Measurements from ENCODE around the gene EDEM1.

Gene EDEM1

GRCh38 chr3:5220667-5221431 lies 33.3 kb downstream of the EDEM1 start:
- H3K27ac ChIP-seq = peak overlapping the region in 3 of 11 experiments; percentile 3 to 36 (median 30); a peak in 4 of 22 replicates
- TF ChIP-seq Cebpa-rat (IDR thresholded peaks at IDR 0.05) = no peak
- no peaks in the 10 kb centered on the region for H3K9me3 ChIP-seq (replicated peaks in 1 of 11)
- H3K27me3 ChIP-seq = no peaks in the 10 kb centered on the region
- no peak overlapping the region for H3K4me3 ChIP-seq
- H3K9ac ChIP-seq = no peak overlapping the region
- no peak overlapping the region for H3K4me2 ChIP-seq
- H4K20me1 ChIP-seq = peaks cover 39 to 71% (median 63%) of the 10 kb centered on the region in 11 experiments; a peak in 21 of 22 replicates
- H3K36me3 ChIP-seq = peaks cover 37 to 60% (median 51%) of the 10 kb centered on the region in 11 experiments
- H3K4me1 ChIP-seq = peaks cover 14 to 42% (median 22%) of the 10 kb centered on the region in 10 experiments; a peak in 18 of 20 replicates

GRCh38 chr3:5221701-5222100 lies 34.2 kb downstream of the EDEM1 start:
- TF ChIP-seq Cebpa-rat (IDR thresholded peaks at IDR 0.05) = no peak

GRCh38 chr3:5222283-5223005 lies 34.9 kb downstream of the EDEM1 start:
- Histone ChIP-seq H3K9ac (no peak overlapping the region), H3K4me2 (no peak overlapping the region), H3K36me3 (peaks cover 21 to 44% (median 35%) of the 10 kb centered on the region in 11 experiments), H3K4me1 (peaks cover 5 to 36% (median 10%) of the 10 kb centered on the region in 10 experiments; a peak in 13 of 20 replicates), H3K9me3 (replicated peaks in 1 of 11) (no peaks in the 10 kb centered on the region), H3K27me3 (no peaks in the 10 kb centered on the region), H4K20me1 (peaks cover 28 to 55% (median 47%) of the 10 kb centered on the region in 11 experiments; a peak in 21 of 22 replicates), H3K27ac (no peak overlapping the region), H3K4me3 (no peak overlapping the region)
- no peak for TF ChIP-seq Cebpa-rat (IDR thresholded peaks at IDR 0.05)

More at GRCh38 chr3:5221701-5222100, 34.2 kb downstream of the EDEM1 start:
- Histone ChIP-seq H3K36me3 (peaks cover 28 to 51% (median 42%) of the 10 kb centered on the region in 11 experiments), H3K27ac (peak overlapping the region in 1 of 11 experiments; percentile 36; a peak in 1 of 22 replicates), H4K20me1 (peaks cover 35 to 63% (median 55%) of the 10 kb centered on the region in 11 experiments; a peak in 21 of 22 replicates), H3K9ac (no peak overlapping the region), H3K4me1 (peaks cover 9 to 41% (median 14%) of the 10 kb centered on the region in 10 experiments; a peak in 17 of 20 replicates), H3K27me3 (no peaks in the 10 kb centered on the region), H3K4me2 (no peak overlapping the region), H3K9me3 (replicated peaks in 1 of 11) (no peaks in the 10 kb centered on the region), H3K4me3 (no peak overlapping the region)

DNA sequence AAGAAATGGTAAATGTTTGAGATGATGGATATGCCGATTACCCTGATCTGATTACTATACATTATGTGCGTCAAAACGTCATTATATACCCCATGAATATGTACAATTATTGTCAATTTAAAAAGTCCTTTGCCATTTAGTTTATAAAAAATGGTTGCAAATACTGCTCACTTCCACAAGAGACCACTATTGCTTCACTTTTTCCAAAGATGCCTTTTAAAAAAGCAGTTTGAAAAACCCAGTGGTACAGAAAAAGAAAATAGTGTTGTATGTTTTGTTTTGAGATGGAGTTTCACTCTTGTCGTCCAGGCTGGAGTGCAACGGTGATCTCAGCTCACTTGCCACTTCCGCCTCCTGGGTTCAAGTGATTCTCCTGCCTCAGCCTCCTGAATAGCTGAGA lies 39.3 kb downstream of the EDEM1 start:
- Histone ChIP-seq H3K9me3 (replicated peaks in 1 of 11) (no peaks in the 10 kb centered on the region), H3K4me3 (no peak overlapping the region), H3K27me3 (no peaks in the 10 kb centered on the region), H3K36me3 (peaks cover 0 to 7% (median 0%) of the 10 kb centered on the region in 11 experiments; a peak in 5 of 22 replicates), H3K9ac (no peak overlapping the region), H3K27ac (no peak overlapping the region), H3K4me1 (peaks cover 0 to 18% (median 10%) of the 10 kb centered on the region in 10 experiments; a peak in 14 of 20 replicates), H4K20me1 (peaks cover 0 to 13% (median 4%) of the 10 kb centered on the region in 11 experiments; a peak in 11 of 22 replicates), H3K4me2 (no peak overlapping the region)
- no peak for TF ChIP-seq Cebpa-rat (IDR thresholded peaks at IDR 0.05)

GRCh38 chr3:5227812-5228211 lies 40.3 kb downstream of the EDEM1 start:
- no peak overlapping the region for H3K4me3 ChIP-seq
- no peak overlapping the region for H3K4me2 ChIP-seq
- peaks cover 0 to 18% (median 10%) of the 10 kb centered on the region in 10 experiments; a peak in 14 of 20 replicates for H3K4me1 ChIP-seq
- TF ChIP-seq Cebpa-rat (IDR thresholded peaks at IDR 0.05) = no peak
- no peak overlapping the region for H3K9ac ChIP-seq
- no peaks in the 10 kb centered on the region for H3K9me3 ChIP-seq (replicated peaks in 1 of 11)
- H3K36me3 ChIP-seq = peaks cover 0 to 3% (median 0%) of the 10 kb centered on the region in 11 experiments; a peak in 4 of 22 replicates
- no peak overlapping the region for H3K27ac ChIP-seq
- no peaks in the 10 kb centered on the region for H3K27me3 ChIP-seq
- peaks cover 0 to 2% (median 0%) of the 10 kb centered on the region in 11 experiments; a peak in 7 of 22 replicates for H4K20me1 ChIP-seq

- no peaks in the 10 kb centered on the region for H3K36me3 ChIP-seq
- peaks cover 0 to 18% (median 10%) of the 10 kb centered on the region in 10 experiments; a peak in 14 of 20 replicates for H3K4me1 ChIP-seq
- H3K27me3 ChIP-seq = no peaks in the 10 kb centered on the region
- H3K4me2 ChIP-seq = no peak overlapping the region
- no peaks in the 10 kb centered on the region for H3K9me3 ChIP-seq (replicated peaks in 1 of 11)
- no peak overlapping the region for H3K27ac ChIP-seq
- TF ChIP-seq Cebpa-rat (IDR thresholded peaks at IDR 0.05) = no peak
- no peaks in the 10 kb centered on the region for H4K20me1 ChIP-seq
- no peak overlapping the region for H3K4me3 ChIP-seq
- no peak overlapping the region for H3K9ac ChIP-seq
Measured at GRCh38 chr3:5229414-5229813, 41.9 kb downstream of the EDEM1 start.

GRCh38 chr3:5231074-5231473 lies 43.6 kb downstream of the EDEM1 start:
- no peak overlapping the region for H3K4me3 ChIP-seq
- H3K4me1 ChIP-seq = peaks cover 0 to 17% (median 10%) of the 10 kb centered on the region in 10 experiments; a peak in 14 of 20 replicates
- H3K9me3 ChIP-seq (replicated peaks in 1 of 11) = no peaks in the 10 kb centered on the region
- no peaks in the 10 kb centered on the region for H3K27me3 ChIP-seq
- H3K36me3 ChIP-seq = no peaks in the 10 kb centered on the region
- no peaks in the 10 kb centered on the region for H4K20me1 ChIP-seq
- peak overlapping the region in 6 of 11 experiments; percentile 2 to 41 (median 17); a peak in 4 of 22 replicates for H3K4me2 ChIP-seq
- H3K27ac ChIP-seq = no peak overlapping the region
- no peak overlapping the region for H3K9ac ChIP-seq
- no peak for TF ChIP-seq Cebpa-rat (IDR thresholded peaks at IDR 0.05)

DNA sequence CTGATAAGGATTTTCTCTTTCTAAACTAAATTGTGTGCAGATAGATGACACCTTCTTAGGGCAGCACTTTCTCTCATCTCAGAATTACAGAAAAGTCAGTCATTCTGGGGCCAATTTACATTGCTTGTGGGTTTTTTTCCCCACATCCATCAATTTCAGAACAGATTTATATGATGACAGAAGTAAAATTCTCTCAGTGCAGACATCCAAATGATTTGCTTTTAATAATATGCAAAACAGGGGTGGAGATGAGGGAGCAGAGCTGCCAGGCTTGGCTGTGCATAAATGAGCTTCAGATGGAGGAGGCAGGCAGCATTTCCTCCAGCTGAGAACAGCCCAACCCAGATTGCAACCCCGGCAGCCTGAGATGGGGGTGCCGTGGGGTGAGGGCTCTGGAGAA lies 44.0 kb downstream of the EDEM1 start:
- Histone ChIP-seq H4K20me1 (no peaks in the 10 kb centered on the region), H3K9ac (no peak overlapping the region), H3K4me1 (peaks cover 0 to 13% (median 10%) of the 10 kb centered on the region in 10 experiments; a peak in 14 of 20 replicates), H3K27ac (no peak overlapping the region), H3K4me2 (peak overlapping the region in 4 of 11 experiments; percentile 2 to 41 (median 17); a peak in 4 of 22 replicates), H3K27me3 (no peaks in the 10 kb centered on the region), H3K4me3 (no peak overlapping the region), H3K9me3 (replicated peaks in 1 of 11) (no peaks in the 10 kb centered on the region), H3K36me3 (no peaks in the 10 kb centered on the region)
- no peak for TF ChIP-seq Cebpa-rat (IDR thresholded peaks at IDR 0.05)

GRCh38 chr3:5232570-5232969 lies 45.1 kb downstream of the EDEM1 start:
- H3K4me1 ChIP-seq = peaks cover 0 to 12% (median 10%) of the 10 kb centered on the region in 10 experiments; a peak in 14 of 20 replicates
- H3K9me3 ChIP-seq (replicated peaks in 1 of 11) = no peaks in the 10 kb centered on the region
- no peaks in the 10 kb centered on the region for H3K27me3 ChIP-seq
- no peak overlapping the region for H3K4me3 ChIP-seq
- no peaks in the 10 kb centered on the region for H3K36me3 ChIP-seq
- no peak overlapping the region for H3K27ac ChIP-seq
- no peaks in the 10 kb centered on the region for H4K20me1 ChIP-seq
- TF ChIP-seq Cebpa-rat (IDR thresholded peaks at IDR 0.05) = no peak
- no peak overlapping the region for H3K9ac ChIP-seq
- no peak overlapping the region for H3K4me2 ChIP-seq
